OCI-LY7 (cell line): ENCODE results near the gene DDX25. TPM values are rescaled to one million over a fixed set of nuclear protein-coding genes. Genes with fewer than 3 reads are reported as not detected.

Source experiments
- BruUV-seq: library from RNA; stranded (reverse); fragments of 400-500 nt; replicated peaks from 2 replicates; lab custom pipeline; 2021; lab: Mats Ljungman, UMichigan
- CTCF ChIA-PET: fragments of 300-600 bp; sonication (Branson Sonifier 250); formaldehyde crosslinking; loops from one replicate; lab custom pipeline; 2022; ENCODE audit warnings: antibody characterized with exemption; ENCODE audit not compliant: unreplicated experiment; lab: Charles Lee
- POLR2A ChIA-PET: fragments of 300-600 bp; sonication (Branson Sonifier 250); formaldehyde crosslinking; loops from one replicate; lab custom pipeline; 2022; ENCODE audit warnings: antibody characterized with exemption; lab: Charles Lee
- DNase-seq: peaks from one replicate; pipeline ENCODE4 v3.0.0-alpha.2; 2015; ENCODE audit warnings: low spot score
- H2AFZ ChIP-seq: fragments of 200-600 bp; sonication (generic), shearing (Covaris generic); 2 replicates; pipeline ENCODE4 v1.6.1; 2014; ENCODE audit warnings: mild to moderate bottlenecking, antibody characterized with exemption, low read length, moderate library complexity
- H3K27ac ChIP-seq: fragments of 200-600 bp; sonication (generic); 2 replicates; pipeline ENCODE4 v1.5.1; 2014; ENCODE audit warnings: mixed run types, low read depth, mild to moderate bottlenecking, moderate library complexity, low read length, inconsistent platforms; ENCODE audit not compliant: poor library complexity, severe bottlenecking
- H3K36me3 ChIP-seq: fragments of 200-600 bp; sonication (generic); 2 replicates; pipeline ENCODE4 v1.6.1; 2014; ENCODE audit warnings: mild to moderate bottlenecking, antibody characterized with exemption, low read length, moderate library complexity, mixed read lengths; ENCODE audit not compliant: insufficient read depth
- H3K4me1 ChIP-seq: fragments of 200-600 bp; sonication (generic); 2 replicates; pipeline ENCODE4 v1.5.1; 2014; ENCODE audit warnings: mild to moderate bottlenecking, low read length; ENCODE audit not compliant: insufficient read depth, poor library complexity, severe bottlenecking
- H3K4me2 ChIP-seq: fragments of 200-600 bp; sonication (generic); 2 replicates; pipeline ENCODE4 v1.6.1; 2014; ENCODE audit warnings: mild to moderate bottlenecking, low read length
- H3K4me3 ChIP-seq: fragments of 200-600 bp; sonication (generic); 2 replicates; pipeline ENCODE4 v1.5.1; 2014; ENCODE audit warnings: mild to moderate bottlenecking, low read depth, low read length; ENCODE audit not compliant: poor library complexity, severe bottlenecking
- H3K79me2 ChIP-seq: fragments of 200-600 bp; sonication (generic); 2 replicates; pipeline ENCODE4 v1.6.1; 2016; ENCODE audit warnings: low read depth, mild to moderate bottlenecking, low read length, moderate library complexity, mixed read lengths; ENCODE audit not compliant: insufficient read depth
- H3K9me2 ChIP-seq: fragments of 200-600 bp; sonication (generic); 2 replicates; pipeline ENCODE4 v1.6.1; 2016; ENCODE audit warnings: mild to moderate bottlenecking, low read length, mixed read lengths; ENCODE audit not compliant: insufficient read depth
- H3K9me3 ChIP-seq: fragments of 200-600 bp; sonication (generic); 2 replicates; pipeline ENCODE4 v1.6.1; 2014; ENCODE audit warnings: mild to moderate bottlenecking, mixed run types, low read length, mixed read lengths
- H4K20me1 ChIP-seq: fragments of 200-600 bp; sonication (generic); 2 replicates; pipeline ENCODE4 v1.6.1; 2014; ENCODE audit warnings: mild to moderate bottlenecking, antibody characterized with exemption, low read length, moderate library complexity, mixed read lengths; ENCODE audit not compliant: insufficient read depth
- EZH2phosphoT487 ChIP-seq: fragments of 200-600 bp; sonication (generic); IDR thresholded peaks from 2 replicates; pipeline ENCODE4 v1.6.1; 2018; ENCODE audit warnings: low read depth, borderline replicate concordance, mild to moderate bottlenecking, mixed run types, antibody characterized with exemption, low read length, moderate library complexity, mixed read lengths
- intact Hi-C: fragments of 100-400 bp; cut with micrococcal nuclease; formaldehyde crosslinking; loops from one replicate; pipeline ENCODE4 v1.10.0; 2022; ENCODE audit not compliant: unreplicated experiment
- total RNA-seq, 2 experiments: library from RNA; depleted of rRNA in 1 of 2; stranded (reverse); fragments of >200 nt in 1 of 2; shearing (Covaris generic) in 1 of 2; gene quantifications; 2 replicates each; pipeline ENCODE4 v1.2.3, GENCODE V29; 2014 to 2022
- TF ChIP-seq, protein P1 (sequence below): fragments of 200-600 bp; sonication (generic); conservative IDR thresholded peaks from 2 replicates; pipeline ENCODE4 v1.5.1; 2014; ENCODE audit warnings: mild to moderate bottlenecking, antibody characterized with exemption, low read length, moderate library complexity, mixed read lengths

Gene DDX25
- total RNA-seq, 2 experiments from 2014 or later: 0.13 TPM; not detected in 1

- POLR2A ChIA-PET: interaction anchor here (0.7 kb wide), 1 partner anchor 11 kb away, joined by 3 read pairs; no protein-coding TSS in a partner anchor
- Histone ChIP-seq H3K79me2 (no peaks in the 10 kb centered on the region), H4K20me1 (no peaks in the 10 kb centered on the region), H3K4me3 (no peak overlapping the region), H3K4me1 (no peaks in the 10 kb centered on the region), H3K4me2 (no peak overlapping the region), H3K9me3 (no peaks in the 10 kb centered on the region), H3K27ac (no peak overlapping the region), H2AFZ (no peak overlapping the region), H3K9me2 (no peaks in the 10 kb centered on the region), H3K36me3 (no peaks in the 10 kb centered on the region)
- no TSS peak for BruUV-seq
- DNase-seq: no peak
- intact Hi-C loops: no loop called here
- no peak for TF ChIP-seq EZH2phosphoT487
- CTCF ChIA-PET: no interaction called here
Measured at GRCh38 chr11:125968354-125968753, 64.0 kb downstream of the DDX25 start.

DNA sequence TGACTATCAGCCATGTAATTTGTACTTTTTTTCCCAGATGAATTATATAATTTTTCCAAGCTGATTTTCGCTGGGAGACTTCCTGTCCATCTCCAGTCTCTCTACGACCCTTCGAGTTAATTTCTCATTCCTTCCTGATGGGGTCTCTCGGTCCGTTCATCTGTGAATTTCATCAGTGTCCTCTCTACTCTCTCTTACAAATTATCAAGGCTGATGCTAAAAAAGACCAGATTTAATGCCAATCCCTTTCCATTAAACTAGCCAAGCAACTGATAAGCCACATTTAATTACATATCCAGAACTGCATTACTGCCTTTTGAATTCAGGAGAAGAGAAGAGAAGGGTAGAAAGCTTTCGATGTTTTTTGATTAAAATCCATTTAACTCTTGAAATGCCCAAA lies 67.3 kb downstream of the DDX25 start:
- Histone ChIP-seq H3K27ac (no peak overlapping the region), H4K20me1 (no peaks in the 10 kb centered on the region), H3K4me1 (no peaks in the 10 kb centered on the region), H3K4me2 (no peak overlapping the region), H2AFZ (no peak overlapping the region), H3K36me3 (no peaks in the 10 kb centered on the region), H3K9me2 (no peaks in the 10 kb centered on the region), H3K79me2 (no peaks in the 10 kb centered on the region), H3K9me3 (no peaks in the 10 kb centered on the region), H3K4me3 (no peak overlapping the region)
- no TSS peak for BruUV-seq
- DNase-seq: no peak
- CTCF ChIA-PET: no interaction called here
- POLR2A ChIA-PET: no interaction called here
- intact Hi-C loops: no loop called here
- TF ChIP-seq, protein P1, sequence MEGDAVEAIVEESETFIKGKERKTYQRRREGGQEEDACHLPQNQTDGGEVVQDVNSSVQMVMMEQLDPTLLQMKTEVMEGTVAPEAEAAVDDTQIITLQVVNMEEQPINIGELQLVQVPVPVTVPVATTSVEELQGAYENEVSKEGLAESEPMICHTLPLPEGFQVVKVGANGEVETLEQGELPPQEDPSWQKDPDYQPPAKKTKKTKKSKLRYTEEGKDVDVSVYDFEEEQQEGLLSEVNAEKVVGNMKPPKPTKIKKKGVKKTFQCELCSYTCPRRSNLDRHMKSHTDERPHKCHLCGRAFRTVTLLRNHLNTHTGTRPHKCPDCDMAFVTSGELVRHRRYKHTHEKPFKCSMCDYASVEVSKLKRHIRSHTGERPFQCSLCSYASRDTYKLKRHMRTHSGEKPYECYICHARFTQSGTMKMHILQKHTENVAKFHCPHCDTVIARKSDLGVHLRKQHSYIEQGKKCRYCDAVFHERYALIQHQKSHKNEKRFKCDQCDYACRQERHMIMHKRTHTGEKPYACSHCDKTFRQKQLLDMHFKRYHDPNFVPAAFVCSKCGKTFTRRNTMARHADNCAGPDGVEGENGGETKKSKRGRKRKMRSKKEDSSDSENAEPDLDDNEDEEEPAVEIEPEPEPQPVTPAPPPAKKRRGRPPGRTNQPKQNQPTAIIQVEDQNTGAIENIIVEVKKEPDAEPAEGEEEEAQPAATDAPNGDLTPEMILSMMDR: no peak
- no peak for TF ChIP-seq EZH2phosphoT487

DNA sequence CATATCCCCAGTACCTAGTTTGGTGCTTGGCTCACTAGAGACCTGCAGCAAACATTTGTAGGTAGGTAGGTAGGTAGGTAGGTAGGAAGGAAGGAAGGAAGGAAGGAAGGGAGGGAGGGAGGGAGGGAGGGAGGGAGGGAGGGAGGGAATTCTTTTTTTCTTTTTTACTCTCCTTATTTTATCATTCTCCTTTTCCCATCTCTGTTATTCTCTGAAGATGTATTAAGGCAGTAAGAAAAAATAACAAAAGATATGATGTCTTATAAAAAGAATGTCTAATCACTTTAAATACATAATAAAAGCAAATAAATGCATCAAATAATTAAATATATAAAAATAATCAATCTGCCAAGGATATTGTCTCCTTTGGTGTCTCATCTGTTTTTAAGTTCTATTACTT lies 70.0 kb downstream of the DDX25 start:
- no peak overlapping the region for H3K4me2 ChIP-seq
- H3K4me1 ChIP-seq: no peaks in the 10 kb centered on the region
- no TSS peak for BruUV-seq
- no peaks in the 10 kb centered on the region for H3K9me2 ChIP-seq
- DNase-seq: no peak
- H3K36me3 ChIP-seq: no peaks in the 10 kb centered on the region
- CTCF ChIA-PET: no interaction called here
- no peaks in the 10 kb centered on the region for H3K9me3 ChIP-seq
- POLR2A ChIA-PET: interaction anchor here (0.7 kb wide), 1 partner anchor 186 kb away, joined by 3 read pairs; no protein-coding TSS in a partner anchor
- no peaks in the 10 kb centered on the region for H4K20me1 ChIP-seq
- no peaks in the 10 kb centered on the region for H3K79me2 ChIP-seq
- H2AFZ ChIP-seq: no peak overlapping the region
- H3K27ac ChIP-seq: no peak overlapping the region
- TF ChIP-seq, protein P1: no peak
- TF ChIP-seq EZH2phosphoT487: no peak
- no peak overlapping the region for H3K4me3 ChIP-seq
- intact Hi-C loops: no loop called here
